ENCODE measurements around the gene CSAG1. TPM values are rescaled to one million over a fixed set of nuclear protein-coding genes. Genes with fewer than 3 reads are reported as not detected.
"Not testable (repeated sequence)": the region's sequence is repeated elsewhere in the genome, so short reads cannot be mapped to it uniquely, and the experiment has no call there.

Gene CSAG1
- total RNA-seq, 1 experiment from 2014 or later = not detected

GRCh38 chrX:152754871-152755270 is 21.4 kb upstream of the CSAG1 start:
- H3K4me1 Mint-ChIP-seq (ENCODE audit: low read depth, unreplicated experiment) = not testable (repeated sequence)

GRCh38 chrX:152753686-152754650 is 20.4 kb upstream of the CSAG1 start, which contains the start of gene MAGEA2:
MAGEA2 (minus strand) TSS chrX:152753842; CDS start chrX:152751363, 2,479 bp downstream.
- POLR2A ChIA-PET; H3K4me1 Mint-ChIP-seq (ENCODE audit: low read depth, unreplicated experiment); H3K4me1 ChIP-seq; H3K27me3 Mint-ChIP-seq (ENCODE audit: insufficient read depth, unreplicated experiment); H3K36me3 Mint-ChIP-seq (ENCODE audit: insufficient read depth, unreplicated experiment); CTCF ChIA-PET; H3K9me3 Mint-ChIP-seq (ENCODE audit: unreplicated experiment); H3K27ac Mint-ChIP-seq (ENCODE audit: unreplicated experiment); DNase-seq; H3K9me3 ChIP-seq; H3K4me3 Mint-ChIP-seq (ENCODE audit: unreplicated experiment); H3K4me3 ChIP-seq (ENCODE audit: low read depth, low read length); H3K36me3 ChIP-seq (ENCODE audit: control insufficient read depth, insufficient read depth, low read length); intact Hi-C loops (cut with micrococcal nuclease; ENCODE audit: unreplicated experiment); BruUV-seq (replicated peaks); H3K27me3 ChIP-seq (replicated peaks; ENCODE audit: control insufficient read depth, insufficient read depth, low read length): not testable (repeated sequence)

More at GRCh38 chrX:152754871-152755270, 21.4 kb upstream of the CSAG1 start:
- H3K9me3 ChIP-seq; POLR2A ChIA-PET; H3K4me1 ChIP-seq; H3K36me3 Mint-ChIP-seq (ENCODE audit: insufficient read depth, unreplicated experiment); H3K9me3 Mint-ChIP-seq (ENCODE audit: unreplicated experiment); H3K4me3 Mint-ChIP-seq (ENCODE audit: unreplicated experiment); H3K27me3 ChIP-seq (replicated peaks; ENCODE audit: control insufficient read depth, insufficient read depth, low read length); DNase-seq; H3K4me3 ChIP-seq (ENCODE audit: low read depth, low read length); CTCF ChIA-PET; H3K36me3 ChIP-seq (ENCODE audit: control insufficient read depth, insufficient read depth, low read length); H3K27me3 Mint-ChIP-seq (ENCODE audit: insufficient read depth, unreplicated experiment); intact Hi-C loops (cut with micrococcal nuclease; ENCODE audit: unreplicated experiment); H3K27ac Mint-ChIP-seq (ENCODE audit: unreplicated experiment); BruUV-seq (replicated peaks): not testable (repeated sequence)

- no peak overlapping the region for H3K27ac Mint-ChIP-seq (ENCODE audit: unreplicated experiment)
- ChIA-PET CTCF (no interaction called here), POLR2A (no interaction called here)
- H3K36me3 Mint-ChIP-seq (ENCODE audit: insufficient read depth, unreplicated experiment) = no peaks in the 10 kb centered on the region
- H3K27me3 Mint-ChIP-seq (ENCODE audit: insufficient read depth, unreplicated experiment) = peaks cover 3% of the 10 kb centered on the region
- H3K9me3 ChIP-seq = no peaks in the 10 kb centered on the region
- H3K27me3 ChIP-seq (replicated peaks; ENCODE audit: control insufficient read depth, insufficient read depth, low read length) = no peaks in the 10 kb centered on the region
- intact Hi-C loops (cut with micrococcal nuclease; ENCODE audit: unreplicated experiment) = no loop called here
- BruUV-seq (replicated peaks) = no TSS peak
- H3K4me3 ChIP-seq (ENCODE audit: low read depth, low read length) = no peak overlapping the region
- H3K4me3 Mint-ChIP-seq (ENCODE audit: unreplicated experiment) = no peak overlapping the region
- TF ChIP-seq CTCF (IDR thresholded peaks at IDR 0.05; ENCODE audit: insufficient read depth in 1 of 2, low read depth in 1 of 2, low read length in 1 of 2, severe bottlenecking in 1 of 2, unreplicated experiment in 1 of 2) = no peak
- no peak for DNase-seq
- no peaks in the 10 kb centered on the region for H3K4me1 ChIP-seq
- H3K9me3 Mint-ChIP-seq (ENCODE audit: unreplicated experiment) = no peaks in the 10 kb centered on the region
- H3K36me3 ChIP-seq (ENCODE audit: control insufficient read depth, insufficient read depth, low read length) = no peaks in the 10 kb centered on the region
- no peaks in the 10 kb centered on the region for H3K4me1 Mint-ChIP-seq (ENCODE audit: low read depth, unreplicated experiment)
Measured at GRCh38 chrX:152738560-152738959, 5.0 kb upstream of the CSAG1 start.

- H3K27me3 Mint-ChIP-seq (ENCODE audit: insufficient read depth, unreplicated experiment); H3K36me3 ChIP-seq (ENCODE audit: control insufficient read depth, insufficient read depth, low read length); H3K27ac Mint-ChIP-seq (ENCODE audit: unreplicated experiment); H3K4me1 ChIP-seq; H3K27me3 ChIP-seq (replicated peaks; ENCODE audit: control insufficient read depth, insufficient read depth, low read length); POLR2A ChIA-PET; H3K4me3 Mint-ChIP-seq (ENCODE audit: unreplicated experiment); H3K4me3 ChIP-seq (ENCODE audit: low read depth, low read length); H3K9me3 Mint-ChIP-seq (ENCODE audit: unreplicated experiment); BruUV-seq (replicated peaks); H3K4me1 Mint-ChIP-seq (ENCODE audit: low read depth, unreplicated experiment); DNase-seq; CTCF ChIA-PET; intact Hi-C loops (cut with micrococcal nuclease; ENCODE audit: unreplicated experiment); H3K36me3 Mint-ChIP-seq (ENCODE audit: insufficient read depth, unreplicated experiment); H3K9me3 ChIP-seq: not testable (repeated sequence)
Measured at GRCh38 chrX:152736528-152736927, 3.0 kb upstream of the CSAG1 start.
